GM18502 (cell line): ENCODE results near the gene GUCA1C.

Experiments used
- ATAC-seq: cut with Tn5 transposase; IDR thresholded peaks from one replicate; pipeline ENCODE4 v1.9.1; 2021; ENCODE audit warnings: mild to moderate bottlenecking; ENCODE audit not compliant: unreplicated experiment, poor library complexity

The GUCA1C gene

DNA sequence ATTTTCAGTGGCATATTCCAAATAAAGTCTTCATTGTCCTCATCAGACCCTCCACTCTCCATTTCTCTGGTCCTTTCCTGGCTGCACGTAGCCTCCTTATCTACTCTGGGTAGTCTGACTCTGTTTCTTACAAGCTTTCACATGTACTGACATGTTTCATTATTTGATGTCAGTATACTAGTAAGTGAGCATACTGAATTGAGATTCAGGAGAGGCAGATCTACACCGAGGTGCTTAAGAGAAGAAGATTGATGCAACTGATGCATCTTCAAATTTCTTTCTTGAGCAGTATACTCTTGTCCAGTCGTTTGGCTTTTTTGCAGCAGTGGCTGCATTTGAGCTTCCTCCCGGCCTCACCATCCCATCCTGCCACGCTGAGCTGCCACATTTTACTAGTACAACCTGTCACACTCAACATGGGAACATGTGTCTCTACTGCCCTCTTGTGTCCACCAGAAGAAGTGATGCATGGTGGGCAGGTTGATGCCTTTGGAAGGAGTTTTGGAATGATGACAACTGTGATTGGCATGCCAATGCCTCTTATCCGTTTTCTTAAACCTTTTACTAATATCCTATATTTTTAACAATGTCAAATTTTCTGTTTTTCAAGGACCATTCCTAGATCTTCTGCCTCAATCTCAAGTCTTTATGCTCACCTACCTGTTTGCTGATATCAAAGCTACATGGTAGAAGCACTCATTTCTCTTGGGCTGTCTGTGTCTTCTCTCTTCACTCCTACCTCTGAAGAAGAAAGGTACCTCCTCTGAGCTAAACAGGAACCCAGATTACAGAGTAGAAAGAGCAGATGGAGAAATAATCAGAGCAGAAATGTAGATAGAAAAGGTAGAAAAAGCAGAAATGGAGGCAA lies 38.7 kb downstream of the GUCA1C start:
- ATAC-seq = peak; percentile 97

DNA sequence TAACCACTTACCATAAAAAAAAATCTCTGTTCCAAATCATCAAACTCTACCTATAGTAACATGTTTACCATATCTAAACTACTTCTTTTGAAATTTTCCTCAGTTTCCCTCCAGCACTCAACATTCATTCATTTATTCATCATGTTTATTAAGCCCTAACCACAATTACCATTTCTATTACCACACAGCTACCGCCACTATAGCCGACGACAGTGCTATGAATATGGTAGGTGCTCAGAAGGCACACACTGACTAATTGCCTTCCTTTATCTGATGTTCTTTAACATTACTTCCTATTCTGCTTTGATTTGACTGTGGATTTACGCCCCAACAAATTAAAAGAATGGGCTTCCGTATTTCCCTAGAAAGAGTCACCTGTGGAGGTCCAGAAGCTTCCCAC lies 43.9 kb downstream of the GUCA1C start:
- ATAC-seq = no peak

DNA sequence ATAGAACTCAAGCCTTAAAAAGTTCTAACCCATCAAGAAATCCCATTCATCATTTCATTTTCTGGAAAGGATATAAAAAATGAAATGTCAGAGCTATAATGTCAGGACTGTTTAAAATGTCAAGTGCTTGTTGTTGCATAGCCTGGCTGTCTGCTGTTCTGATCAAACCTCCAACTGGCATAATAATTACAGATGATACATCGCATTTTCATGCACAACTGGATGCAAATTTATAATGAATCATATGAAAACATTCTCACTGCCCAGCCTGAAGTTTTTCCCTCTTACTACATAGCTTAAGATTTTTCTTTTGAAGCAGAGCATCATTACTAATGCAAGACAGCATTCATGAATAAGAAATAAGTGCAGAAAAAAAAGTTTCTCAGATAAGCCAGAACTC lies 46.5 kb downstream of the GUCA1C start:
- no peak for ATAC-seq

DNA sequence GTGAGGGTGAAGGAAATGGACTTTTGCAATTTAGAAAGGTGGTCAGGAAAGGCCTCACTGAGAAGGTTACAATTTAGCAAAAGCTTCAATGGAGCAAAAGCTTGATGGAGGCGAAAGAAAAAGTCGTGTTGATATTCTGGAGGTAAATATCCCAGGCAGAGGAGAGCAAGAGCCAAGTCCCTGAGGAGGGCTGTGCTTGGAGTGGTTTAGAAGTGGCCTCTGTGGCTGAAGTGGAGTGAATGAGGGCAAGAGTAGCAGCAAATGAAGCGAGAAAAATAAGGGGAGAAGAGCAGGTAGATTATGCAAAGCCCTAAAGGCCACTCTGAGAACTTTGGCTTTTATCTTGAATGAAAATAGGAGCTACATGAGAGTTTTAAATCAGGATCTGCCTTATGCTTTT lies 54.1 kb downstream of the GUCA1C start:
- no peak for ATAC-seq

DNA sequence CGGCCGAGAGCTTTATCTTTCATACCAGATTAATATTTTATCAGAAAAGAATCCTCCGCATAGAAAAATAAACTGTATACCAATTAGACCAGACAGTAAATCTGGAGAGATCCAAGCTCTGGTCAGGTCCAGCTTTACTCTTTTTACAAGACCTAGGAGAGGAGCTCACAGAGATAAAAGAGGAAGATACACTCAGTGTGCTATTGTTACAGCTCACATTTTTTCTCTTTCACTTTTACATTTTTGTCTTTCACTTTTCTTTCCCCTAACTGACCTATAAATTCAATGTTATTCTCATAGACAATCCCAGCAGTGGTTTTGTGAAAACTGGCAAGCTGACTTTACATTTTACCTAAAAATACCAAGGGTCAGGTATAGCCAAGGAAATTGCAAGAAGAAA lies 55.8 kb downstream of the GUCA1C start:
- ATAC-seq = peak; percentile 84

DNA sequence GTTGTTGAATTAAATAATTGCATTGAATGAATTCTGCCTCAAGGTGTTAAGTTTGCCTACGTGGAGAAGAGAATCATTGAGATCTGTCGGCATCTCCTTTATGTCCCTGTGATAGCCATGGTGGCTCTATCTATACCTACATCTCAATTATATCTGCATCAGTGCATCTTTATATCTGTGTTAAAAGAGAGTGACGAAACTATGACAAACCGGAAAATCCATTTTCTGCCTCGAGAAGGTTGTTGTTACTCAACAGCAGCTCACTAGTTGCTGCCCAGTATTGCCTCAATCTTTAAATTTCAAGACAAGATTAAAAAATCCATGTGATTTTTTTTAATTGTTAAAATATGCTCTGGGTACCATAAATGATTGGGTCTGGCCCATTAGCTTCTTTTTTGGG lies 58.7 kb downstream of the GUCA1C start:
- no peak for ATAC-seq

DNA sequence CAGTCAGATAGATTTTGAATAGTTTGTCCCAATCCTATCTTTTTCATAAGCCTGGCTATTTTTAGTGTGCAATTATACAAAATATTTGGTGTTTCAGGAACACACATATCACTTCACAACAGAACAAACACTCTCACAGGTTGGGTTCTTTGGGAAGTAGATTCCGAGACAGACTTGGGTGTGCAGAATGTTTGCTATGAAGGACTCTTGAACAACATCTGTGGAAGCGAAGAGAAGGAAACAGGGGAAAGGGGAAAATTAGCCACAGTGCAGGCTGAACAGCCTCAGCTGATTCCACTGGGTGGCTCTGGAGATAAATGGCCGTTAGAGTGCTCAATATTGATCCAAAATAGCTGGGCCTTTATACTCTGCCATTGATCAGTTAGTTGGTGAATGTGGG lies 61.8 kb downstream of the GUCA1C start:
- ATAC-seq = no peak

DNA sequence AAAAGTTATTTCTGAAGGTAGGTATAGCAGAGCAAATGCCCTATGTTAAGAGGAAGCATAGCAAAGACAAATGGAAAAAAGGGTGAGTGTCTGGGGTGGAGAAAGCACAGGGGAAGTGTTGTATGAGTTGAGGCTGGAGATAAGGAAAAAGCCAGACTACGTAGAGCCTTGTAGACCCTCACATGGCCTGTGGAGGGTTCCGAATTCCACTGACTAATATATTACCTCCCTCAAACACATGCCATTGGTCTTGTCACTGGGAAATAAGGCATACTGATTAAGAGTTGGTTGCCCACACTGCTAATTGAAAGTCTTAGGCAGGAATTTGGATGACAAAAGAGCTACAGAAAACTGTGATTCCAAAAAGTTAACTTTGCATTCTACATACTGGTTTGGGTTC lies 65.9 kb downstream of the GUCA1C start:
- ATAC-seq = no peak

DNA sequence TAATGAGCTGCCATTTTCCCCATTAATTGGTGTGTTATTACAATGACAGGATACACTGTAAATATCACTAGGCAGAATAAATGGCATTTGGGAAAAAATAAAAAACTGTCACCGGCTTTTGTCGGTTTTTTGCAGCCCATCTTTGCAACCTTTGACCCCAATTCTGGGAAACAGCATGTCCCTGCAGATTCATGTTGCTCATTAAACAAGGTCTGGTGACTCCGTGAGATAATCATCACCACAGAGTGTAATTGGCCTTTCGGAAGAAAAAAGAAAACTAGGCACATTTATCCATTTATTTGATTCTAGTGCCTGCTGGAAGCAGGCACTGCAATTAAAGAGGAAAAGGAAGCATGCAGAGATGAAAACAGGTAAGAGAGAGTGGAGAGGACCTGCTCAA lies 66.6 kb downstream of the GUCA1C start:
- ATAC-seq = no peak

DNA sequence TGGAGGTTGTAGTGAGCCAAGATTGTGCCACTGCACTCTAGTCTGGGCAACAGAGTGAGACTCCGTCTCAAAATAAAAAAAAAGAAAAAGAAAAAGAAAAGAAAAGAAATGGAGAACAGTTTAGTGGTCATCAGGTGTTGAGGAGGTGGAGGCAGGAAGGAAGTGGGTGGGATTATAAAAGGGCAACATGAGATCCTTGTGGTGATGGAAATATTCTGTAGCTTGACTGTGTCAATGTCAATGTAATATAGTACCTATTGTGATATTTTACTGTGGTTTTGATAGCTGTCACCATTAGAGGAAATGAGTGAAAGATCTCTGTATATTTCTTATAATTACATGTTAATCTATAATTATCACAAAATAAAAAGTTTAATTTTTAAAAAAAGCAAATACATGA lies 70.3 kb downstream of the GUCA1C start:
- ATAC-seq = no peak

DNA sequence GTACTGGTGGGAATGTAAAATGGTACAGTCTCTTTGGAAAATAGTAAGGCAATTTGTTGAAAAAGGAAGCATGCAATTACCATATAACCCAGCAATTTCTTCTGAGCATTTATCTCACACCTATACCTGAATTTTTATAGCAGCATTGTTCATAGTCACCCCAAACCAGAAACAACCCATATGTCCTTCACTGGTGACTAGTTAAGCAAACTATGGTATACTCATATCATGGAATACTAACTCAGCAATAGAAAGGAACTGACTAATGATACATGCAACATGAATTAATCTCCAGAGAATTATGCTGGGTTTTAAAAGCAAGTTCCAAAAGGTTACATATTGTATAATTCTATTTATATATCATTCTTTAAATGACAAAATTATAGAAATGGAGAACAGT lies 70.9 kb downstream of the GUCA1C start:
- ATAC-seq = no peak

DNA sequence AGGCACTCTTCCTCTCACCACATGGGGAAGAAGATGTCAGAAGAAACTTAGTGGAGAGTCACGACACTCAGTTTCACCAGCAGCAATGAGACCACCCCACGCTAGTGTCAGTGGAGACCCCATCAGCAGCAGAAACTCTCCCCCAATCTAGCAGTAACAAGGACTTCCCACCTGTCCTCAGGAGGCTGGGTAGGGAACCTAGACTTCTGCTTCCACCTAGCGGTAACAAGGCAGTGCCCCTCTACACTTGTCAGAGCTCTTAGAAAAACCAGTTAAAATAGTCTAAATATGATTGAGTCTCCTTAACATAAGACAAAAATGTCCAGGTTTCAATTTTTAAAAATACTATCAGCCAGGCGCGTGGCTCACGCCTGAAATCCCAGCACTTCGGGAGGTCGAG lies 73.8 kb downstream of the GUCA1C start:
- ATAC-seq = no peak

DNA sequence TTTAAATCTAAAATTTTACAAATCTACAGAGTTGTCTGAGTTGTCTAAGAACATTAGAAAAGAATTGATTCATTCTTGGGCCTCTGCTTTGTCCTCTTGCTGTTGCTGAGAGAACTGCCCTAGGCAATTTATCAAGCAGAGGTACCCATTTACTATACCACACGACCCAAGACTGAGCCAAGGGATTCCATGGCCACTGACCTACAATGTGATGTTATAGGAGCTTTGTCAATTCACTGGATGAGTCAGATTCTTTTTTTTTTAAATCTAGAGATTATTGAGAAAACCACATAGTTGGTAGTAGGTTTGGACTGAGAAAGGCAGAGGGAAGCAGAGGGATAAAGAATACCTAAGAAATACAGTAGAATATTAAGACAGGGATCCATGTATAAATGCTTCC lies 75.8 kb downstream of the GUCA1C start:
- ATAC-seq = no peak

DNA sequence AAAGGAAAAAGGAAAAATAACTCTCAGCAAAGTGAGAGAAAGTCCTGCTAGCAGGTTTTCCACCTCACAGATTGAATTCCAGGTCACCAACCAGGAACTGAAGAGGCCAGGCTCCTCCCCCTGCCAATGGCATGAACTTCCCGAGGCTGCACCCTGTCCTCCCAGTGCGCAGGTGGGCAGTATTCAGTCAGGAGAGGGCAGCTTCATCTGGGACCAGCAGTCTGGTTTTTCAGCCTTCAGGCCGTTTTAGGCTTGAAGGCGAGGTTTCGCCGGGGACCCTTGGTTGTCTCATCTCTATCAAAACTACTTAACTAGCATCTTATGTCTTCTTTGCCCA lies 89.9 kb downstream of the GUCA1C start:
- ATAC-seq = no peak

DNA sequence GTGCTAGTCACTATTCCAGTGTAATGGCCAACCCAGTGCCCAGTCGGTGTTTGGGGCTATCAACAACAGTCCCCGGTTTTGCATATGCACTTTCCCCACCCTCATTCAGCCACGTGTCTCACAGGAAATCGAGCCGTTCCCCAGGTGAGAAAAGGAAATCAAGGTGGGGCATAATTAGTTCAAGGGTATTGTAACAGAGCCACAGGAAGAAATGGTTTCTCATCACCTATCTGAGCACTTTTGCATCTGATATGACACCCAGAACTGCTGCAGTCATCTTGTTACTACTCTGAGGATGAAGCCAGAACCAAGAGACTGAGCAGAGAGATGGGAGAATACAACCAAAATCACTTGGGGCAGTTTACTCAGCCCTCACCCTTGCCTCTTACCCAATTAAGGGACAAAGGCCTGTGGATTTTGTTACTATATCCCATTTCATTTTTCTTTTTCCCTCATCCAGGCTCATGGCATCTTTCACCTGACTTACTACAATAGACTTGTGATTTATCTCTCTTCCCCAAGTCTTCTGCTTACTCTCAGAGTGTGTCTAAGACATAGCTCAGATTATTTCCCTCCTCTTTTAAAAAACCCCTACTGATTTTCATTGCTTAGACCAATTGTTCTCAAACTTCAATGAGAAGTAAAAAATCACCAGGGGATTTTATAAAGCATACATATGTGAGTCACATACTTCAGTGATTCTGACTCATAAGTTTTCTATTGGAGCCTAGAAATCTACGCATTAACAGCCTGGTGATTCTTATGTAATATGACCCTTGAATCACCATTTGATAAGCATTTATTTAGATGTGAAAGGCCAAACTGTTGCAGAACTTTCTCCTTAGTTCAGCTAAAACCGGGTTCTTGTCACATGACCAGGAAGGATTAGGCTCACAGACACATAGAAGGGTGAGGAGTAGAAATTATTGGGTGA lies 90.5 kb downstream of the GUCA1C start:
- ATAC-seq = peak; percentile 81

DNA sequence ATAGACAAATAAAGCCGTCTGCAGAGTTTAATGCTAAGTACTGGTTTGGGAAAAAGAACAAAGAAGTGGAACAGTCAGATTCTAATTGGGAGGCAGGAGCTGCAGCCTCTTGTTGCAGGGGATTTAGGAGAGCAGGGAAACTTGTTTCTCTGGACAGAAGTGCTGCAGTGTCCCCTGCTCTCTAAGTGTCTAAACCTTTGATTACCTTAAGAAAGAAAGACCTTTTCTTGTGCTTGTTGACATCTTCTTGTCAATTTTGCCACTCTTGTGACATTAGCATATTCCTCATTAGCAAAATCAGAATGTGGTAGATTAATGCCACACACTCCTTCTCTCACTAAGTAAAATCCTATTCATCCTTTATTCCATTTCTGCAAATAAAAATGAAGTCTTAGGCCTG lies 92.3 kb downstream of the GUCA1C start:
- ATAC-seq = no peak
